ENCODE data around the gene NAE1.

NAE1 gene

DNA sequence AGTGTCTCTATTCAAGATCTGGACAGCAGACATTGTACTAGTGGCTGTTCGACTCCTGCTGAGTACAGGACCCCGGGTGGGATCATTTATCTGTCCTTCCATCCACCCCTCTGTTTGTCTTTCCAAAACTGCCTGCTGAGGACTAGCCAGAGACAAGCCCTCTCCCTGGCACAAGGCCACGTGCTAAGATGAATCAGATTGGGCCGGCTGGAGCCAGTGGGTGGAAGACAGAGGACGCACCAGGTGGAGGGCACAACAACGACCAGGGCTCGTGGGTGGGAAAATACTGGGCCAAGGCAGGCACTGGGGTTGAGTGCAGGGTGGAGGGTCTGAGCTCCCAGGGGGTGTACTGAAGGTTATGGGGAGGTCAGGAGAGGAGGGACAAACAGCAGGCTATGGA is 12.0 kb upstream of the NAE1 start:
- in situ Hi-C loops (cut with MboI; ENCODE audit: low pct_unique_long_range_greater_than_20kb, low sequenced_read_pairs, unreplicated experiment), result no loop called here
- TF ChIP-seq, protein P1, sequence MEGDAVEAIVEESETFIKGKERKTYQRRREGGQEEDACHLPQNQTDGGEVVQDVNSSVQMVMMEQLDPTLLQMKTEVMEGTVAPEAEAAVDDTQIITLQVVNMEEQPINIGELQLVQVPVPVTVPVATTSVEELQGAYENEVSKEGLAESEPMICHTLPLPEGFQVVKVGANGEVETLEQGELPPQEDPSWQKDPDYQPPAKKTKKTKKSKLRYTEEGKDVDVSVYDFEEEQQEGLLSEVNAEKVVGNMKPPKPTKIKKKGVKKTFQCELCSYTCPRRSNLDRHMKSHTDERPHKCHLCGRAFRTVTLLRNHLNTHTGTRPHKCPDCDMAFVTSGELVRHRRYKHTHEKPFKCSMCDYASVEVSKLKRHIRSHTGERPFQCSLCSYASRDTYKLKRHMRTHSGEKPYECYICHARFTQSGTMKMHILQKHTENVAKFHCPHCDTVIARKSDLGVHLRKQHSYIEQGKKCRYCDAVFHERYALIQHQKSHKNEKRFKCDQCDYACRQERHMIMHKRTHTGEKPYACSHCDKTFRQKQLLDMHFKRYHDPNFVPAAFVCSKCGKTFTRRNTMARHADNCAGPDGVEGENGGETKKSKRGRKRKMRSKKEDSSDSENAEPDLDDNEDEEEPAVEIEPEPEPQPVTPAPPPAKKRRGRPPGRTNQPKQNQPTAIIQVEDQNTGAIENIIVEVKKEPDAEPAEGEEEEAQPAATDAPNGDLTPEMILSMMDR (IDR thresholded peaks at IDR 0.05; ENCODE audit: extremely low read depth, insufficient read depth, missing control alignments), result no peak
- no peak for DNase-seq (ENCODE audit: low spot score)

DNA sequence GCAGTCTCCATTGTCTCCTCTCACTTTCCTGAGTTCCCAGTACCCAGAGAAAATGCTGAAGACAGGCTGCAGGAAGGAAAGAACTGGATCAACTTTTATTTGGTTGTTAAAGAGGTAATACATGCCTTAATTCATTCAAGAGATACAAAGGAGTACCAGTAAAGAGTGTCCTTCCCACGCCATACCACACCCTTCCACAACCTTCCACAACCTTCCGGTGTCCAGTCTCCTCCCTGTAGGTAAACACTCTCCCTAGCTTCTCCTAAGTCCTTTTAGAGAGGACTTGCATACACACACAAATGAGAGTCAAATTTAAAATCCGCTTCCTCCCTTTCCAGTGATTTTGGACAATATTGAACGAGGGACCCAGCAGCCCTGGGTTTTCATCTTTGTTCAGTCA is 10.6 kb upstream of the NAE1 start:
- TF ChIP-seq, protein P1 (IDR thresholded peaks at IDR 0.05; ENCODE audit: extremely low read depth, insufficient read depth, missing control alignments), result no peak
- in situ Hi-C loops (cut with MboI; ENCODE audit: low pct_unique_long_range_greater_than_20kb, low sequenced_read_pairs, unreplicated experiment), result no loop called here
- DNase-seq (ENCODE audit: low spot score), result no peak

DNA sequence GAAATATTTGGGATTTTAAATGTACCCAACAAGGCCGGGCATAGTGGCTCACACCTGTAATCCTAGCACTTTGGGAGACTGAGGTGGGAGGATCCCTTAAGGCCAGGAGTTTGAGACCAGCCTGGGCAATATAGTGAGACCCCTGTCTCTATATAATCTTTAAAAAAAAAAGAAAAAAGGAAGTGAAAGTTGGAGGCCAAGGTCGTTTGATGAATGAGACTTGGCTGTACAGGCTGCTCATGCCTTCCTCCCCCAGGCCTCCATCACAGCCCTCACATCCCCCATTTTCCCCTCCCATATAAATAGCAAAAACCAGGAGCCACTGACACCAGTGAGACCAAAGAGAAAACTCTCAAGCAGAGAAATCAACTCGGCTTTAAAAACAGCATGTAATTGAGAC is 10.1 kb upstream of the NAE1 start:
- in situ Hi-C loops (cut with MboI; ENCODE audit: low pct_unique_long_range_greater_than_20kb, low sequenced_read_pairs, unreplicated experiment), result no loop called here
- no peak for DNase-seq (ENCODE audit: low spot score)
- TF ChIP-seq, protein P1 (IDR thresholded peaks at IDR 0.05; ENCODE audit: extremely low read depth, insufficient read depth, missing control alignments), result no peak

DNA sequence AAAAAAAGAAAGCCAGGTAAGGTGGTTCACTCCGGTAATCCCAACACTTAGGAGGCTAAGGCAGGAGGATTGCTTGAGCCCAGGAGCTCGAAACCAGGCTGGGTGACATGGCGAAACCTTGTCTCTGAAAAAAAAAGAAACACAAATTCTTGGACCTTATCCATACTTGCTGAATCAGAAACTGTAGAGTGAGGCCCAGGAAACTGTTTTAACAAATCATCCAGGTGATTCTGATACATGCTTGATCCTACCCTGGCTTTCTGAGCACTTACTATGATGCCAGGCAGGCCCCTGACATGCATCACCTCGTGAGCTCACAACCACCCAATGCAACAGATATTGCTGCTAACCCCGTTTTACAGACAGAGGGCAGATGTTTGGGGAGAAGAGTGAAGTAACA is 4.0 kb upstream of the NAE1 start:
- in situ Hi-C loops (cut with MboI; ENCODE audit: low pct_unique_long_range_greater_than_20kb, low sequenced_read_pairs, unreplicated experiment), result no loop called here
- TF ChIP-seq, protein P1 (IDR thresholded peaks at IDR 0.05; ENCODE audit: extremely low read depth, insufficient read depth, missing control alignments), result no peak
- no peak for DNase-seq (ENCODE audit: low spot score)

DNA sequence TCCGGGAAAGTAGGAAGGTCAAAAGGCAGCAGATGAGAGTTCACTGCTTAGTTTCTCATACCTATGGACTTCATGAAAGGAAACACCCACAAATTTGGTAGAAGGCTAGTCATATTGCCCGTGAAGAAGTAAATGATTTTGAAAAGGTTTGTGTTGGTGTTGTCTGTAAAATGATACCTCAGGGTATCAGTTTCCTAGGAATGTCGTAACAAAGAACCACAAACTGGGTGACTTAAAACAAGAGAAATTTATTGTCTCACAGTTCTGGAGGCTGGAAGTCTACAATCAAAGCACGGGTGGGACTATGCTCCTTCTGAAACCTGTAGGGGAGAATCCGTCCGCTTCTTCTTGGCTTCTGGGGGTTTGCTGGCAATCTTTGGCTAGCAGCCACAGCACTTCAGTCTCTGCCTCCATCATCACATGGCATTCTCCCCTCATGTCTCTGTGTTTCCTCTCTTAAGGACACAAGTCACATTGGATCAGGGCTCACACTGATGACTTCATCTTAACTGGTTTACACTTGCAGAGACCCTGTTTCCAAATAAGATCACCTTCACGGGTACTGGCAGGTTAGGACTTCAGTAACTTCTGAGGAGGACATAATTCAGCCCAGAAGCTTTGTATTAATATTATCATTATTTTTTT is 2.0 kb upstream of the NAE1 start:
- no peak for DNase-seq (ENCODE audit: low spot score)
- in situ Hi-C loops (cut with MboI; ENCODE audit: low pct_unique_long_range_greater_than_20kb, low sequenced_read_pairs, unreplicated experiment), result no loop called here
- TF ChIP-seq, protein P1 (IDR thresholded peaks at IDR 0.05; ENCODE audit: extremely low read depth, insufficient read depth, missing control alignments), result no peak

DNA sequence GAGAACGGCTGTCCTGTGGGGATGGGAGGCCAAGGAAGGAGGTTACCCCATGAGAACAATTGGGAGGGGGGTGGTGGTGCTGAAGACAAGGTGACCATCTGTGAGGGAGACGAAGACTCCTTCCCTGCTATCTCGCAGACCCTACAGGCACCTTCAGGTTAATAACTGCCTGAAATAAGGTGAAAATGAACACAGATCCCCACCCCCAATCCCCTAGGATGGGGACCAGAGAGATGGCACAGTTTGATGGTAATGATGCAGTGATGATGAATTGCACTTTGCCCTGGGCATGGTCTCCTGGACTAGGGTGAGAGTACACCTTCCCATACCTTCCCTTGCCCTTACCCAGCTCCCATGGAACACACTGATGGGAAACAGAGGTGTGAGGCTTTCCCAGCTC is 1.4 kb upstream of the NAE1 start:
- no peak for DNase-seq (ENCODE audit: low spot score)
- in situ Hi-C loops (cut with MboI; ENCODE audit: low pct_unique_long_range_greater_than_20kb, low sequenced_read_pairs, unreplicated experiment), result no loop called here
- TF ChIP-seq, protein P1 (IDR thresholded peaks at IDR 0.05; ENCODE audit: extremely low read depth, insufficient read depth, missing control alignments), result no peak

Measured in GM13977 (cell line).